Tibial nerve (tissue), 4 donors: Measurements from ENCODE around the gene AP3S2. TPM values are rescaled to one million over a fixed set of nuclear protein-coding genes. Genes with fewer than 3 reads are reported as not detected.

Experiments
- DNase-seq, 2 donors: peaks; one replicate each; pipeline ENCODE4 v3.0.0-alpha.2; 2019; ENCODE audit warnings: low spot score in 2 of 2
- H3K27ac ChIP-seq, 4 donors: fragments of 200-600 bp; sonication (generic) in 3 of 4; one replicate each; pipeline ENCODE4 v1.5.1; 2017 to 2019; ENCODE audit warnings: mild to moderate bottlenecking in 1 of 4
- H3K27me3 ChIP-seq, 2 donors: fragments of 200-600 bp; sonication (generic) in 1 of 2; one replicate each; pipeline versions ENCODE4 v1.5.1 to v1.6.0; 2017 to 2019
- H3K36me3 ChIP-seq, 3 donors: fragments of 200-600 bp; sonication (generic); one replicate each; pipeline ENCODE4 v1.5.1; 2018 to 2019
- H3K4me1 ChIP-seq, 4 donors: fragments of 200-600 bp; sonication (generic) in 3 of 4; one replicate each; pipeline ENCODE4 v1.5.1; 2017 to 2019
- H3K4me3 ChIP-seq, 4 donors: fragments of 200-600 bp; sonication (generic) in 3 of 4; one replicate each; pipeline ENCODE4 v1.5.1; 2017 to 2019; ENCODE audit warnings: mild to moderate bottlenecking in 1 of 4, moderate library complexity in 1 of 4
- H3K9me3 ChIP-seq, 4 donors: fragments of 200-600 bp; sonication (generic) in 3 of 4; one replicate each; pipeline ENCODE4 v1.5.1; 2017 to 2019
- EP300 ChIP-seq, 2 donors: sonication (generic); formaldehyde crosslinking; IDR thresholded peaks; one replicate each; pipeline ENCODE4 v1.6.1; 2017; ENCODE audit warnings: antibody characterized with exemption in 2 of 2, mild to moderate bottlenecking in 1 of 2
- POLR2A ChIP-seq, 2 donors: fragments of 450-650 bp; IDR thresholded peaks; one replicate each; pipeline ENCODE4 v1.6.1; 2017; ENCODE audit warnings: antibody characterized with exemption in 2 of 2, mild to moderate bottlenecking in 2 of 2, moderate library complexity in 2 of 2
- WGBS, 2 donors: methylation state at CpG; one replicate each; pipeline ENCODE4 v1.1.5; 2018; 5-methylcytosine and 5-hydroxymethylcytosine counted together
- total RNA-seq, 4 donors: library from RNA; depleted of rRNA; stranded (reverse); fragments of >200 nt; gene quantifications; one replicate each; pipeline ENCODE4 v1.1.0, GENCODE V29; 2016
- TF ChIP-seq, protein P1 (sequence below), 5 experiments: fragments of 200-600 bp in 3 of 5; fragments of 450-650 bp in 2 of 5; sonication (generic) in 3 of 5; IDR thresholded peaks; one replicate each; pipeline ENCODE4 v1.5.1; 2016 to 2019; ENCODE audit warnings: antibody characterized with exemption in 5 of 5, mild to moderate bottlenecking in 3 of 5, moderate library complexity in 2 of 5

The AP3S2 gene
- total RNA-seq, 4 donors from 2014 or later, result 49.2 to 61.4 (median 52.2) TPM

GRCh38 chr15:89903858-89904130, 10.0 kb upstream of the AP3S2 start:
- H3K4me1 ChIP-seq, result no peaks in the 10 kb centered on the region
- no peak overlapping the region for H3K27ac ChIP-seq
- no peak overlapping the region for H3K4me3 ChIP-seq
- H3K27me3 ChIP-seq, result no peaks in the 10 kb centered on the region
- DNase-seq, result no peak
- TF ChIP-seq POLR2A (IDR thresholded peaks at IDR 0.05), result no peak
- no peak for TF ChIP-seq EP300 (IDR thresholded peaks at IDR 0.05)
- TF ChIP-seq, protein P1, sequence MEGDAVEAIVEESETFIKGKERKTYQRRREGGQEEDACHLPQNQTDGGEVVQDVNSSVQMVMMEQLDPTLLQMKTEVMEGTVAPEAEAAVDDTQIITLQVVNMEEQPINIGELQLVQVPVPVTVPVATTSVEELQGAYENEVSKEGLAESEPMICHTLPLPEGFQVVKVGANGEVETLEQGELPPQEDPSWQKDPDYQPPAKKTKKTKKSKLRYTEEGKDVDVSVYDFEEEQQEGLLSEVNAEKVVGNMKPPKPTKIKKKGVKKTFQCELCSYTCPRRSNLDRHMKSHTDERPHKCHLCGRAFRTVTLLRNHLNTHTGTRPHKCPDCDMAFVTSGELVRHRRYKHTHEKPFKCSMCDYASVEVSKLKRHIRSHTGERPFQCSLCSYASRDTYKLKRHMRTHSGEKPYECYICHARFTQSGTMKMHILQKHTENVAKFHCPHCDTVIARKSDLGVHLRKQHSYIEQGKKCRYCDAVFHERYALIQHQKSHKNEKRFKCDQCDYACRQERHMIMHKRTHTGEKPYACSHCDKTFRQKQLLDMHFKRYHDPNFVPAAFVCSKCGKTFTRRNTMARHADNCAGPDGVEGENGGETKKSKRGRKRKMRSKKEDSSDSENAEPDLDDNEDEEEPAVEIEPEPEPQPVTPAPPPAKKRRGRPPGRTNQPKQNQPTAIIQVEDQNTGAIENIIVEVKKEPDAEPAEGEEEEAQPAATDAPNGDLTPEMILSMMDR (IDR thresholded peaks at IDR 0.05), result no peak
- peaks cover 0 to 93% (median 0%) of the 10 kb centered on the region in 3 donors for H3K36me3 ChIP-seq
- 95 to 97% methylated on average over 9 to 11 of the region's 11 CpGs for WGBS, 2 donors
- H3K9me3 ChIP-seq, result no peaks in the 10 kb centered on the region

GRCh38 chr15:89903015-89903857, 9.4 kb upstream of the AP3S2 start:
- no peaks in the 10 kb centered on the region for H3K4me1 ChIP-seq
- no peaks in the 10 kb centered on the region for H3K9me3 ChIP-seq
- no peak overlapping the region for H3K27ac ChIP-seq
- TF ChIP-seq, protein P1 (IDR thresholded peaks at IDR 0.05), result no peak
- TF ChIP-seq POLR2A (IDR thresholded peaks at IDR 0.05) (no peak), EP300 (IDR thresholded peaks at IDR 0.05) (no peak)
- no peak overlapping the region for H3K4me3 ChIP-seq
- peaks cover 0 to 87% (median 0%) of the 10 kb centered on the region in 3 donors for H3K36me3 ChIP-seq
- WGBS, 2 donors, result 91 to 96% methylated on average over 12 to 15 of the region's 15 CpGs
- no peaks in the 10 kb centered on the region for H3K27me3 ChIP-seq
- DNase-seq, result no peak

DNA sequence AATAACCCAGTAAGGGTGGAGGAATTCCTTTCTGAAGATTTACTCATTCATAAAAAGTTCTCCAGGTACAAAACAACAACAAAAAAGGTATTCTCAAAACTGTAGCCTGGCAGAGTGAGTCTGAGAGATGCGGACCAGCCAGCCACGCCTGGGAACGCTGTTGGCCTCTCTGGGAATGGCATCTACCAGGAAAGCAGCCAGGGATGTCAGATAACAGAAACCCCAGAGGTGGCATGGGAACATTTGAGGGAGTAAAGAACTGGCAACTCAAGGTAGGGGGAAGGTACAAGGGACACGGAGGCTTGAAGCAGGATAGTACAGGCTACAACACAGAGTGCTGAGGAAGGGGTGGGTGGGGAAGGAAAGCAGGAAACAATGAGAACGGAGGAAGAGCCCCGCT, 7.1 kb upstream of the AP3S2 start:
- no peak overlapping the region for H3K27ac ChIP-seq
- no peak for TF ChIP-seq POLR2A (IDR thresholded peaks at IDR 0.05)
- TF ChIP-seq EP300 (IDR thresholded peaks at IDR 0.05), result no peak
- TF ChIP-seq, protein P1 (IDR thresholded peaks at IDR 0.05), result no peak
- H3K27me3 ChIP-seq, result no peaks in the 10 kb centered on the region
- DNase-seq, result no peak
- H3K4me1 ChIP-seq, result no peaks in the 10 kb centered on the region
- no peaks in the 10 kb centered on the region for H3K9me3 ChIP-seq
- peaks cover 0 to 64% (median 0%) of the 10 kb centered on the region in 3 donors for H3K36me3 ChIP-seq
- no peak overlapping the region for H3K4me3 ChIP-seq
- 79 to 85% methylated on average over 6 of the region's 6 CpGs for WGBS, 2 donors

GRCh38 chr15:89899951-89900567, 6.3 kb upstream of the AP3S2 start:
- 88 to 92% methylated on average over 3 of the region's 3 CpGs for WGBS, 2 donors
- Histone ChIP-seq H3K27ac (no peak overlapping the region), H3K4me1 (no peaks in the 10 kb centered on the region), H3K36me3 (peaks cover 0 to 56% (median 0%) of the 10 kb centered on the region in 3 donors), H3K4me3 (no peak overlapping the region), H3K27me3 (no peaks in the 10 kb centered on the region), H3K9me3 (no peaks in the 10 kb centered on the region)
- no peak for DNase-seq
- TF ChIP-seq EP300 (IDR thresholded peaks at IDR 0.05), result no peak

DNA sequence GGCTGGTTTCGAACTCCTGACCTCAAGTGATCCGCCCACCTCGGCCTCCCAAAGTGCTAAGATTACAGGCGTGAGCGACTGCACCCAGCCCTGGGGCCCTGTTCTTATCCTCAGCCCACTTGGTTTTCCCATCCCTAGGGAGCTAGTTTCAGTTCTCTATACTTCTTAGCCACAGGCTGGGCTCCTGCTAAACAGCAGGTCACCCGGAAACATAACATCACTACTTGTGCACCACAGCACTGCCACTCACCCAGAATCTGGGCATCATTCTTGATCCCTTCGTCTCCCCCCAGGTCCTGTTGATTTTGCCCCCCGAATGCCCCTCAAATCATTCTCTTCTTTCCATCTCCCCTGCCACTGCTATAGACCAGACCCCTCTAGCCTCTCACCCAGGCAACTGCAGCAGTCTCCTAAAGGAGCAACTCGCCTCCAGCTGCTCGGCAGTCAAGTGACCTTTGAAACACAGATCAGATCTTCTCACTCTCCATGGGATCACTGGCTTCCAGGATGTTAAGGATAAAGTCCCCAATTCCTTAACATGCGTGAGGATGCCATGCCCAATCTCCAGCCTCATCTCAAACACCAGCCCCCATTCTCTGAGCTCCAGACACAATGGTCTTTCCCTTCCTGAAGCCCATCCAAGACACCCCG, 5.6 kb upstream of the AP3S2 start:
- H3K36me3 ChIP-seq, result peaks cover 0 to 49% (median 0%) of the 10 kb centered on the region in 3 donors
- H3K4me1 ChIP-seq, result no peaks in the 10 kb centered on the region
- TF ChIP-seq POLR2A (IDR thresholded peaks at IDR 0.05), result no peak
- TF ChIP-seq, protein P1 (IDR thresholded peaks at IDR 0.05), result no peak
- WGBS, 2 donors, result 76 to 82% methylated on average over 12 of the region's 12 CpGs
- no peak for DNase-seq
- no peaks in the 10 kb centered on the region for H3K27me3 ChIP-seq
- no peaks in the 10 kb centered on the region for H3K9me3 ChIP-seq
- H3K27ac ChIP-seq, result no peak overlapping the region
- no peak overlapping the region for H3K4me3 ChIP-seq
